Measurements from ENCODE around the gene AGPAT1. TPM values are rescaled to one million over a fixed set of nuclear protein-coding genes. Genes with fewer than 3 reads are reported as not detected.

Gene AGPAT1
- total and polyA plus RNA-seq, 2 of the 8 experiments (the other 6 are each of a cell fraction or from before 2014, with no cell fraction given): 96.0 to 222 TPM

DNA sequence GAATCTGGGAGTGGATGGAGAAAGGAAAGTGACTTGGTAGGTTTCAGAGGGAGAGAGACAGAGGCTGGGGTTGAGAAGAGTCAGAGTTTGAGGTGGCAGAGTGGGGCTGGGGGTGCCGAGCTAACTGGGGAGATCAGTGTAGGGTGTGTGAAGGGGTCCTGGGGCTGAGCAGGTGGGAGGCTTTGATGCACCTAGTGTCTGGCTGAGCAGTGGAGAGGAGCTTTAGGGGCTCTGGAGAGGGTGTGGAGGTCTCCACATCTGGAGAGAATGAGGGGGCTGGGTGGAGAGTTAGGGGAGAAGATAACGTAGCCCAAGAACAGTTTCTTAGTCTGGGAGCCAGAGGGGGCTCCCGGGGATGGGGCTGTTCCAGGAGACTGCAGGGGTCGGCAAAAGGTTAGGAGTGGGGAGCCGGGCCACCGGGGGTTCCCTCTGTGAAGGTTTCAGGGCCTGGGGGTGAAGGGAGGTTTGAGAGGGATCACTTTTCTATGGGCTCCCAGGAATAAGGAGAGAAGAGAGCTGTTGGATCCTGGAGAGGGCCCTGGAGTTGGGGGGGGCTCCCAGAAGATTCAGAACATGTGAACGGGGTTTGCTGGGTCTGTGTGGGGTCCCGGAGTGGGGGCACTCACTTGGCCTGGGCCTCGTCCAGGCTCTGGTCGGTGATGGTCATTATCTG is 13.3 kb upstream of the AGPAT1 start (continued):
- TF ChIP-seq NRF1 (IDR thresholded peaks at IDR 0.05; ENCODE audit: low read depth, low read length) (no peak), JUN (IDR thresholded peaks at IDR 0.05; ENCODE audit: low read depth, low read length) (no peak), CHD1 (IDR thresholded peaks at IDR 0.05; ENCODE audit: low read depth, low read length) (no peak), RFX5 (IDR thresholded peaks at IDR 0.05; ENCODE audit: borderline replicate concordance, low read depth, low read length) (no peak), EGR1 (IDR thresholded peaks at IDR 0.05; ENCODE audit: borderline replicate concordance, low read depth, low read length) (no peak), YY1 (IDR thresholded peaks at IDR 0.05; ENCODE audit: low read depth, low read length) (no peak), JUND (IDR thresholded peaks at IDR 0.05; ENCODE audit: low read length) (no peak), CBX5 (IDR thresholded peaks at IDR 0.05; ENCODE audit: low read depth, low read length) (no peak), ATF2 (IDR thresholded peaks at IDR 0.05; ENCODE audit: low read length) (no peak)
